HCT116 (cell line): ENCODE data around the gene MYL5. TPM values are rescaled to one million over a fixed set of nuclear protein-coding genes. Genes with fewer than 3 reads are reported as not detected.

Source experiments
- ATAC-seq: fragments of 200-7000 bp; cut with Tn5 transposase; 2 replicates; pipeline ENCODE4 v1.9.1; 2020; ENCODE audit warnings: mild to moderate bottlenecking, moderate library complexity
- BruUV-seq: library from RNA; stranded (reverse); fragments of 400-500 nt; replicated peaks from 2 replicates; lab custom pipeline; 2021; lab: Mats Ljungman, UMichigan
- CTCF ChIA-PET: fragments of 300-600 bp; sonication (Branson Sonifier 250); formaldehyde crosslinking; loops from one replicate; lab custom pipeline; 2021; ENCODE audit warnings: antibody characterized with exemption; lab: Charles Lee
- POLR2A ChIA-PET: fragments of 300-600, 350-600 bp; sonication (Branson Sonifier 250); formaldehyde crosslinking; loops from one replicate; lab custom pipeline; 2021; ENCODE audit warnings: antibody characterized with exemption; lab: Charles Lee
- RAD21 ChIA-PET, 2 experiments: fragments of 300-600 bp; sonication (Branson Sonifier 250); formaldehyde crosslinking; loops; one replicate each; lab custom pipeline; 2023; ENCODE audit warnings: low total read pairs in 2 of 2; ENCODE audit not compliant: uncharacterized antibody in 2 of 2, unreplicated experiment in 2 of 2, low non-redundant PET in 1 of 2; lab: Charles Lee
- DNase-seq: peaks from one replicate; pipeline ENCODE4 v3.0.0-alpha.2; 2010; ENCODE audit warnings: low read depth, low spot score
- H2AFZ ChIP-seq: fragments of 200-600 bp; shearing (Covaris generic), sonication (generic); 2 replicates; pipeline ENCODE4 v1.6.1; 2017; ENCODE audit warnings: low read depth, mixed run types, mixed read lengths, antibody characterized with exemption, low read length; ENCODE audit not compliant: poor library complexity, severe bottlenecking
- H3K27ac ChIP-seq: 2 replicates; pipeline ENCODE4 v1.5.1; 2012; ENCODE audit warnings: low read depth, low read length
- H3K27me3 ChIP-seq: fragments of 200-600 bp; sonication (generic); 2 replicates; pipeline ENCODE4 v1.6.1; 2016; ENCODE audit warnings: mixed run types, low read length, mixed read lengths; ENCODE audit not compliant: insufficient read depth
- H3K36me3 ChIP-seq, 2 experiments: fragments of 200-500 bp in 1 of 2; fragments of 200-600 bp in 1 of 2; sonication (Bioruptor generic) in 1 of 2; sonication (generic) in 1 of 2; 2 replicates each; pipeline versions ENCODE4 v1.5.1 to v1.6.1; 2014 to 2016; ENCODE audit warnings: low read length in 2 of 2, inconsistent platforms in 1 of 2, mixed read lengths in 1 of 2, mixed run types in 1 of 2; ENCODE audit not compliant: insufficient read depth in 2 of 2, control insufficient read depth in 1 of 2
- H3K4me1 ChIP-seq, 2 experiments: fragments of 200-600 bp in 1 of 2; sonication (generic) in 1 of 2; 2 replicates each; pipeline versions ENCODE4 v1.5.1 to v1.6.1; 2012 to 2017; ENCODE audit warnings: low read length in 2 of 2, inconsistent platforms in 1 of 2, mild to moderate bottlenecking in 1 of 2, mixed read lengths in 1 of 2, mixed run types in 1 of 2, moderate library complexity in 1 of 2; ENCODE audit not compliant: insufficient read depth in 2 of 2, control insufficient read depth in 1 of 2
- H3K4me2 ChIP-seq: fragments of 200-600 bp; sonication (generic); 2 replicates; pipeline ENCODE4 v1.6.1; 2017; ENCODE audit warnings: mixed run types, low read length, mixed read lengths
- H3K4me3 ChIP-seq, 2 experiments: fragments of 200-600 bp in 1 of 2; sonication (generic) in 1 of 2; replicated peaks in 1 of 2; 2 replicates each; pipeline ENCODE4 v1.5.1; 2011 to 2016; ENCODE audit warnings: low read length in 2 of 2, control low read depth in 1 of 2, low read depth in 1 of 2, mild to moderate bottlenecking in 1 of 2, mixed read lengths in 1 of 2, mixed run types in 1 of 2
- H3K79me2 ChIP-seq: fragments of 200-600 bp; sonication (generic); 2 replicates; pipeline ENCODE4 v1.6.1; 2017; ENCODE audit warnings: mild to moderate bottlenecking, mixed run types, low read length, moderate library complexity, mixed read lengths; ENCODE audit not compliant: insufficient read depth
- H3K9ac ChIP-seq: fragments of 200-600 bp; sonication (generic); 2 replicates; pipeline ENCODE4 v1.6.1; 2016; ENCODE audit warnings: low read length, mixed read lengths
- H3K9me2 ChIP-seq: fragments of 200-600 bp; sonication (generic), shearing (Covaris generic); 2 replicates; pipeline ENCODE4 v1.6.1; 2017; ENCODE audit warnings: mixed run types, mild to moderate bottlenecking, moderate library complexity; ENCODE audit not compliant: insufficient read depth
- H3K9me3 ChIP-seq, 2 experiments: fragments of 200-500 bp in 1 of 2; fragments of 200-600 bp in 1 of 2; sonication (Bioruptor generic) in 1 of 2; sonication (generic) in 1 of 2; 2 replicates each; pipeline ENCODE4 v1.6.1; 2014 to 2017; ENCODE audit warnings: low read length in 2 of 2, mixed read lengths in 2 of 2, inconsistent platforms in 1 of 2, low read depth in 1 of 2, mild to moderate bottlenecking in 1 of 2, mixed run types in 1 of 2, moderate library complexity in 1 of 2; ENCODE audit not compliant: control insufficient read depth in 1 of 2, insufficient read depth in 1 of 2
- H4K20me1 ChIP-seq: fragments of 200-600 bp; sonication (generic), shearing (Covaris generic); 2 replicates; pipeline ENCODE4 v1.6.1; 2017; ENCODE audit warnings: mixed run types, mild to moderate bottlenecking, moderate library complexity; ENCODE audit not compliant: insufficient read depth
- CEBPB ChIP-seq: IDR thresholded peaks from 2 replicates; pipeline ENCODE4 v1.6.1; 2012; ENCODE audit warnings: low read depth
- ELF1 ChIP-seq: IDR thresholded peaks from 2 replicates; pipeline ENCODE4 v1.6.1; 2012; ENCODE audit warnings: low read depth, borderline replicate concordance
- EZH2 ChIP-seq: fragments of 200-600 bp; sonication (generic); IDR thresholded peaks from 2 replicates; pipeline ENCODE4 v1.6.1; 2017; ENCODE audit warnings: antibody characterized with exemption, mixed run types
- EZH2phosphoT487 ChIP-seq: fragments of 200-600 bp; IDR thresholded peaks from 2 replicates; pipeline ENCODE4 v1.6.1; 2018; ENCODE audit warnings: antibody characterized with exemption, borderline replicate concordance
- FOSL1 ChIP-seq: IDR thresholded peaks from 2 replicates; pipeline ENCODE4 v1.6.1; 2012; ENCODE audit warnings: low read depth
- POLR2A ChIP-seq: IDR thresholded peaks from 2 replicates; pipeline ENCODE4 v1.7.0; 2011; ENCODE audit warnings: borderline replicate concordance; ENCODE audit not compliant: insufficient read depth, insufficient read length; ENCODE audit errors: extremely low read depth
- POLR2AphosphoS5 ChIP-seq: IDR thresholded peaks from 2 replicates; pipeline ENCODE4 v1.6.1; 2011; ENCODE audit warnings: mild to moderate bottlenecking, low read depth, low read length, moderate library complexity
- REST ChIP-seq: IDR thresholded peaks from 2 replicates; pipeline ENCODE4 v1.6.1; 2012; ENCODE audit warnings: low read depth
- TCF7L2 ChIP-seq: IDR thresholded peaks from 2 replicates; pipeline ENCODE4 v1.7.0; 2011; ENCODE audit warnings: borderline replicate concordance, inconsistent platforms; ENCODE audit not compliant: insufficient read depth, insufficient read length; ENCODE audit errors: extremely low read depth
- ZNF274 ChIP-seq: fragments of 200-500 bp; sonication (Bioruptor generic); IDR thresholded peaks from 2 replicates; pipeline ENCODE4 v1.6.1; 2014; ENCODE audit warnings: mild to moderate bottlenecking, low read depth, low read length, inconsistent platforms
- intact Hi-C: fragments of 100-400 bp; cut with micrococcal nuclease; formaldehyde crosslinking; loops from 2 replicates; pipeline ENCODE4 v1.10.0; 2022
- total RNA-seq: library from RNA; stranded (reverse); gene quantifications from one replicate; pipeline ENCODE4 v1.2.1, GENCODE V29; 2021; ENCODE audit not compliant: unreplicated experiment

Gene MYL5
- total RNA-seq, 1 experiment from 2014 or later: 14.0 TPM

DNA sequence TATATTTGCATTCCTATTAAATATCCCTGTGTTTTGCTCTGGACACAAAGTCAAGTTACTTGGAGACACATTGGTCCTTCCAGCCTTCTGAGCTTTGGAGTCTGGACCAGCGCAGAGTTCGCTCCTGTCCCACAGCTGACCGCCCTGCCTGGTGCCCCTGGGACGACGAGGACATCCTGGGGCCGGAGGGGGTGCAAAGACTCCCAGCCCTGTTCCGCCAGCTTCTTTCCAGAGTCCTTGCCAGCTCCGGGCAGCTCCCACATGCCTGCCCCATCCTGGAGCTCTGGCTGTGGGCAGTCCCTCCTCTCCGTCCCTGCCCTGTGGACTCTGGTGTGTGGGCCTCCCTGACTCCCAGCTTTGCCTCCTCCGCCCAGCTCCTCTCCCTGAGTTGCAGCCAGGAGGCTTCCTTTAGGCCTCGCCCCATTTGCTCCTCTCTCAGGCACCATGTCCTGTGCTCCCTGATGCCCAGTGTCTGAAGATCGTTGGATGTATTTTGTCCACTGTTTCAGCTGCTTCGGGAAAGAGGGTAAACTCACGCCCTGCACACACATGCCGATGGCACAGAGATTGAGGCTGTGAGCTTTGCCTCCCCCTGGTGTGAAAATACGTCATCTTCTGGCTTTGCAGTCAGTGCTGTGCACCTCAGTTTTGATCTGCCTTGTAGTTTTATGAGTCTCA is 26.4 kb downstream of the MYL5 start:
- POLR2A ChIA-PET: no interaction called here
- no peak for ATAC-seq
- CTCF ChIA-PET: interaction anchor here (1.4 kb wide), 1 partner anchor 98 kb away, joined by 4 read pairs; no protein-coding TSS in a partner anchor
- Histone ChIP-seq H3K4me3 (no peak overlapping the region), H3K27ac (no peak overlapping the region), H3K9me2 (no peaks in the 10 kb centered on the region), H3K9ac (no peak overlapping the region), H3K27me3 (no peaks in the 10 kb centered on the region), H3K36me3 (no peaks in the 10 kb centered on the region), H4K20me1 (no peaks in the 10 kb centered on the region), H2AFZ (no peak overlapping the region), H3K4me1 (peaks cover 0 to 5% of the 10 kb centered on the region in 2 experiments; a peak in 2 of 4 replicates), H3K79me2 (peaks cover under 1% of the 10 kb centered on the region; the same call in 1 of the 2 replicates), H3K9me3 (no peaks in the 10 kb centered on the region), H3K4me2 (no peak overlapping the region)
- intact Hi-C loops: no loop called here
- RAD21 ChIA-PET: no interaction called here
- BruUV-seq: no TSS peak
- TF ChIP-seq REST: no peak
- no peak for TF ChIP-seq POLR2A
- TF ChIP-seq CEBPB: no peak
- TF ChIP-seq ELF1: no peak
- no peak for TF ChIP-seq EZH2phosphoT487
- TF ChIP-seq TCF7L2: no peak
- no peak for TF ChIP-seq POLR2AphosphoS5
- TF ChIP-seq EZH2: no peak
- TF ChIP-seq FOSL1: no peak
- TF ChIP-seq ZNF274: no peak
- DNase-seq: no peak
